Measurements from ENCODE around the gene IFT27.
"Not testable (repeated sequence)": the region's sequence is repeated elsewhere in the genome, so short reads cannot be mapped to it uniquely, and the experiment has no call there.

IFT27 gene

GRCh38 chr22:36744413-36744765 is 31.5 kb downstream of the IFT27 start:
- no peak for DNase-seq (ENCODE audit: low spot score)

DNA sequence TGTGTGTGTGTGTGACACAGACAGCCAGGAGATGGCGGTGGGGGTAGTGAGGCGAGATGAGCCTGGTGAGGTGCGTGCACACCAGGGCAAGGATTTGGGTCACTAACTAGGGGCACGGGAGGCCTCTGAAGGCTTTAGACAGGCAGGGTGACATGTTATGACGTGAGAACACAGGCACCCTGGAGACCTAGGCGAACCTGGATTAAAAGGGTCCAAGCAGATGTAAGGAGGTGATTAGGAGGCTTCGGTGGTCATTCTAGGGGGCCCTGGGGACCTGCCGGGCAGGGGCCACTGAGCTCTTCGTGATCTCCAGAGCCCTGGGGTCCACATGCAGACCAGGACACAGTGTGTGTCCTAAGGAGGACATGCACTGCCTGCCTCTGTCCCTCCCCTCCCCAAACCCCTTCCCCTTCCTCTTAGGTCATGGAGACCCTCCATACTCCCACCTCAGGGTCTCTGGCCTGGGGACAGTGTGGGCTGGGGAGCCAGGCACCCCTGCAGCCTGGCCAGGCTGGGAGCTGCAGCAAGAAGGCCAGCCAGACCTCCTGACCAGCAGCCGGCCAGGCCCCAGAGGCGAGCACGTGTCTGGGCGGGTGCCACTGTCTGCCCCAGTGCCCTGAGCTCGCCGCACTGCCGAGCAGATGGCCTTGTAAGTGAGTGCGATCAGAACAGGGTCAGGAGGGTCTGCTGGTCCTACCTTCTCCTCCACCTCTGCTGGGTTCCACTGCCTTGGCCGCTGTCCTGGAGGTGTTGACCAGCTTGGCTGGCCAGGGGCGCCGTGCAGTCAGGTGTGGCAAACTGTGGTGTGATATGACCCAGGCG is 32.1 kb downstream of the IFT27 start:
- no peak for DNase-seq (ENCODE audit: low spot score)

DNA sequence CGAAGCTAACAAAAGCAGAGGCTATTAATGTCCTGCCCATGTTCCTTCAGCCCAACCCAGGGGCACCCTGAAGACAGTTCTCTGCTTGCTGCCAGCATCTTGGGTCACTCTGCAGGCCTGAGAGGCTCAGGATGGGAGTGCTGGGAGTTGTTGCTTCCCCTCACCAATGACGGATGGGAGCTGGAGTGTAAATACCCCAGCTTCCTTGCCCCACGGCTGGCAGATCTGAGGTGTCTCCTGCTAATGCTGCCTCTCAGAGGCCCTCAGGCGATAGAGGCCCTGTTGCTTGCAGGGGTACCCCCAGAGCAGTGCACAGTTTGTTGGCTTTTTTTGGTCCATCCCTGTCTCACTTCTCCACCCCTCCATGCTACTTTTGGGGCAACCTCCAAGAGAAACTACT is 32.9 kb downstream of the IFT27 start:
- no peak for DNase-seq (ENCODE audit: low spot score)

GRCh38 chr22:36741968-36742367 is 34.0 kb downstream of the IFT27 start:
- DNase-seq (ENCODE audit: low spot score), result no peak

DNA sequence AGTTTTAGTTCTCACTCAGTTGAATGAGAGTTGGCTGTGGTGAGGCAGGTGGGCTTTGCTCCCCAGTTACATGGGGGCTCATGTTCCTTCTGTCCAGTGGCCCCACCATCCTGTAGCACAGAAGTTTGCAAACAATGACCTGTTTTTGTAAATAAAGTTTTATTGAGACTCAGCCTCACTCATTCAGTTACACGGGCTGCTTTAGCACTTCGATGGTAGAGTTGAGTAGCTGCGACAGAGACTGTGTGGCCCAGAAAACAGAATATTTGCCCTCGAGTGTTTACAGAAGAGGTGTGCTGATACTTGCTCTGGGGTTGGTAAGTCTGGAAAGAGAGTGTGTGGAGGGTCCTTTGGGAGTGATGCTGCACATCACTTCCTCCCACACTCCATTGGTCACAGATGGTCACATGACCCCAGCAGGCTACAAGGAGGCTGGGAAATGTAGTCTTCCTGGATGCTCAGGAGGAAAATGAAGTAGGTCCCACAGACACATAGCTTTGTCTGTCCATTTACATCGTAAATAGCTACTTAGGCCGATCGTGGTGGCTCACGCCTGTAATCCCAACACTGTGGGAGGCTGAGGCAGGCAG is 34.6 kb downstream of the IFT27 start:
- no peak for DNase-seq (ENCODE audit: low spot score)

DNA sequence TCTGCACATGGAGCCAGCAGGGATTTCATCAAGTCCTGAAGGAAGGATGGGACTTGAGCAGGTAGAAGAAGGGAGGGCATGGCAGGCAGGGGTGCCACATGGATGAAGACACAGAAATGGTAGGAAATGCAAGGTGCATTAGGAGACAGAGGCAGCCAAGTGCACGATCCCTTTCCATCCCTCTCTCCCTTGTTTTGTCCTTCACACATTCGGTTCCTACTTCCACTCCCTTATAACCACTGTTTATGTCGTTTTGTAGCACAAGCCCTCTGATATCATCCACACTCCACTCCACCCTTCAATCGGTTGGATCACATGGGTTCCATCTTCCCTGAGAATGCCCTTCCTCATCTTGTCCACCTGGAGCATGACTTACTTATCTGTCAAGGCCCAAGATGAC is 35.2 kb downstream of the IFT27 start:
- no peak for DNase-seq (ENCODE audit: low spot score)

DNA sequence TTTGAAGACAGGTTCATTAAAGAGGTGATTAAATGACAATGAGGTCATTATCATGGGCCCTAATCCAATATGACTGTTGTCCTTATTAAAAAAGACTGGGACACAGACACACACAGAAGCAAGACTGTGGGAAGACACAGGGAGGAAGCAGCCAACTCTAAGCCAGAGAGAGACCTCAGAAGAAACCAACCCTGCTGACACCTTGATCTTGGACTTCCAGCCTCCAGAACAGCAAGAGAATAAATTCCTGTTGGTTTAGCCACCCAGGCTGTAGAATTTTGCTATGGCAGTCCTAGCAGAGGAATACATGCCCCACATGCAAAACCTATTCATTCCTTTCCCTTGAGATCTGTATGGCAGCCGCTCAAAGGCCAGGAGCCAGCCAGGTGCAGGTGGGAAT is 36.7 kb downstream of the IFT27 start:
- DNase-seq (ENCODE audit: low spot score), result no peak

GRCh38 chr22:36738416-36739020 is 37.4 kb downstream of the IFT27 start:
- no peak for DNase-seq (ENCODE audit: low spot score)

DNA sequence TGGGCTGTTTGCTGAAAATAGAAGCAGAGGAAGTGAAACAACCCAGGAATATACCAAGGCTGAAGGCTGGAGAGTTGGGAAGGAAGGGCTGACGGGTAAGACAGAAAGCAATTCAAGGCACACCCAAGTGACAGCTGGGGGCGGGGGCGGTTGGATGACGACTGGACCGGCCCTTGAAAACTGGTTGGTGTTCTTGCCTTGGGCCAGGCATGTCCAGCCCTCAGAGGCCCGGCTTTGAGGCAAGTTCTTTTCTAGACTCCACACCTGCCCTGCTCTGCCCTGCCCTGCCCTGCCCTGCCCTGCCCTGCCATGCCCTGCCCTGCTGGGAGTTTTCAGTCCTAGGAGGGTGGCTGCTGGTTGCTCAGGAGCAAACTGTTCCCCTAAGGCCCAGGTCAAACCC is 38.1 kb downstream of the IFT27 start:
- no peak for DNase-seq (ENCODE audit: low spot score)

- DNase-seq (ENCODE audit: low spot score), result no peak
Measured at GRCh38 chr22:36736701-36737320, 39.1 kb downstream of the IFT27 start.

DNA sequence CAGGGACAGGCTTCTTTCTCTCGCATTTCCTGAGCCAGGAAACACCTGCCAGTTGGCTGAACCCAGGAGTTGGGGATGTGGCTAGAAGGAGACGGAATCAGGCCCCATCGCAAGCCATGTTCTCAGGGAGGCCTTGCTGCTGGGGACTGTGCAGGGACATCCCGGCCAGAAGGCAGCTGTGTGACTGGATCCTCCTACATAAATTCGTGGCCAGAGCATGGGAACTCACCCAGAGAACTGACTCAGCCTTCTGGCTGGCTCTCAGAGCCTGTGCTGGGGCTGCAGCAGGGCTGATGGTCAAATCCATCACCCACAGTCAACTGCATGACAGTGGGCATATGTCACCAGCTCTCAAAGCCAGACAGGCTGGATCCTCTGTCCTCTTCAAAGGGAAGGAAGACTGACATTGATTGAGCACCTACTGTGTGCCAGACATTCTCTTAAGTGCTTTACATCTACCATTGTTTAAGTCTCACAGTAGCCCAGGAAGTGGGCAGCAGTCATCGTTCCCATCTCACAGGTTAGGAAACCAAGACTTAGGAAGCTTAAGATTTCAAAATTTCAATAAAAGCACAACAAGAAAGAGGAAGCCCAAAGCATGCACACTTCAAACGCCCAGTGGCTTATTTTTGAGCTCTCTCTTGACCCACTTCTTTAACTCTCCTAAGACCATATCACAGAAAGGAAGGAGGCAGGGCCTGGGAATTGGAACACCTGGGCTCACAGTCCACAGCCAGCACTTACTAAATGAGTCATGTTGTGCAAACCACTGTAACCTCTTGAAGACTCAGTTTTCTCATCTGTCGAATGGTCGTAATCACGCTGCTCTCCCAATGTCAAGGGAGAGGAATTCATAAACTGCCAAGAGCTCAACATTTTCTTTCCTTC is 41.5 kb downstream of the IFT27 start:
- no peak for DNase-seq (ENCODE audit: low spot score)

DNA sequence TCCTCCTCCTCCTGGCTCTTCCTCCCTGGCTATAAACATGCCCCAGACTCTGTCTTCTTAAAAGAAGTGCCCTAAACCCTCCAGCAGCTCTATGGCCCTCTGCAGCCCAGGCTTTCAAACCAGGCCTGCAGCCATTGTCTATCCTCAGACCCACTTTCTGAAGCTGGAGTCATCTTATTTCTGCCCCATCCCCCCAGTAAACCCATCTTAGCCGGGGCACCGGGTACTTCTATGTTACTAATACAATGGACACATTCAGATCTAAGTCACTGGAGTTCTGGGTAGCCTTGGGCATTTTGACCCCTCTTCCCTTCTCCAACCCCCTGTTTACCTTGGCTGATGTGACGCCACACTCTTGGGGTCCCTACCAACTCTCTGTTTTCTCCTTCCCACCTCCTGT is 42.6 kb downstream of the IFT27 start:
- DNase-seq (ENCODE audit: low spot score), result no peak

- no peak for DNase-seq (ENCODE audit: low spot score)
Measured at GRCh38 chr22:36732609-36733008, 43.3 kb downstream of the IFT27 start.

- no peak for DNase-seq (ENCODE audit: low spot score)
Measured at GRCh38 chr22:36731916-36732315, 44.0 kb downstream of the IFT27 start.

GRCh38 chr22:36731321-36731720 is 44.6 kb downstream of the IFT27 start:
- DNase-seq (ENCODE audit: low spot score), result not testable (repeated sequence)

DNA sequence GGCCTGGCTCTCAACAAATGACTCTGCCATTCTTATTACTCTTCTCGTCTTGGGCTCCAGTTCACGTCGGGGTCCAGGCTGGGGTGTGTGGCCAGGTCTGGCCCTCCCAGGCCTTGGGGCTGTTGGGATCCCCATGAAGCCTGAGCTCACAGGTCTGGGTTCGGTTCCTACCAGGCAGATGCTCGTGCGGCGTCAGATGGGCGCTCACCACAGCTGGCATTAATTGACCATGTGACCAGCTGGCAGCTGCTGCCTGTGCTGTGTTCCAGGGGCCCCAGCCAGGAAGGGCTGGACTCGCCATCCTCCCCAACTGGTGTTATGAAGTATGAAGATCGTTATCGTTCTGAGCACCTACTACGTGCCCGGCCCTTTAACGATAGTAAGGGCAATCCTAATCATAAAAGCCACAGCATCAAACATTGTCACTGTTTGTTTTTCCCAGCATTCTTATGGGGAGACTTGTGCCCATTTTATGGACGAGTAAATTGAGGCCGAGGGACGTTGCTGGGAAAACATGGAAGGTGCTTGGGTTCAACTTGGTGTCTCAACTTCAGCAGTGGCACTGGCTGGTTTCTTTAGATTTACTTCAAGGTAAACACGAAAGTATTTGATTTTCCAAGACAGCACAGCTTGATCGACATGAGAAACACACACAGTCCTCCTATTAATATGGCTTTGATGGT is 45.6 kb downstream of the IFT27 start:
- DNase-seq (ENCODE audit: low spot score), result no peak

DNA sequence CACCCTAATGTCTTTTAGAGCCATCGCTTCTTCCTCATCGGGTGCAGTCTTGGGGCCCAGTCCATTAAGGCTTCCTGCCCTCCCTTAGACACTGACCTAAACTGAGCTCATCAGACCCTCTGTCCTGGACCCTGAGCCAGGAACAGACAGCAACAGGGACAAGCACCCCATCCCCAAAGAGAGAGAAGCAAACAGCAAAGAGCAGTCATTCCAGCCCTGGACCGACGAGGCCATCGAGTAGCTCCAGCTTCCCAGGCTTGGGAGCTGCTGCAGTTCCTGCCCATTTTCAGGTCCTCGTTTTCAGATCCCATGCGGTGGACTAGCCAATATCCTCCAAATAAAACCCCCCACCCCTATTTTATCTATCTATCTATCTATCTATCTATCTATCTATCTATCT is 46.6 kb downstream of the IFT27 start:
- DNase-seq (ENCODE audit: low spot score), result no peak

- DNase-seq (ENCODE audit: low spot score), result no peak
Measured at GRCh38 chr22:36728505-36728904, 47.4 kb downstream of the IFT27 start.

DNA sequence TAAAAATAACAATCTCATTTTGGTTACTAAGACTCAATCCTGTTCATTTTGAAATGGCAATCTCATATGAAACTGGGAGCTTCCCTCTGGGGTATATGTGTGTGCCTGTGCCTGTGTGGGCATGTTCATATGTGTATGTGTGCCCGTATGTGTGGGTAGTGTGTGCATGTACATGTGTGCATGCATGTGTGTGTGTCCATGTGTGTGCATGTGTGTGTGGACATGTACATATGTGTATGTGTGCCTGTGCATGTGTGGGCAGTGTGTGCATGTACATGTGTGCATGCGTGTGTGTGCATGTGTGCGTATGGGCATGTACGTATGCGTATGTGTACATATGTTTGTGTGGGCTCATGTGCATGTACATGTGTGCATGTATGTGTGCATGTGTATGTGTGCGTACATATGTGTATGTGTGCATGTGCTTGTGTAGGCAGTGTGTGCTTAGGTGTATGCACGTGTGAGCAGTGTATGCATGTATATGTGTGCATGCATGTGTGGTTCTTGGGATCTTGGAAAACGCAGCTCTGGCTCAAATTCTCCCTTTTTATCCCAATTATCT is 47.9 kb downstream of the IFT27 start:
- no peak for DNase-seq (ENCODE audit: low spot score)

- DNase-seq (ENCODE audit: low spot score), result no peak
Measured at GRCh38 chr22:36727110-36727509, 48.8 kb downstream of the IFT27 start.

GRCh38 chr22:36726007-36726380 is 49.9 kb downstream of the IFT27 start:
- no peak for DNase-seq (ENCODE audit: low spot score)
